ENCODE data around the gene PSMB3.
"Not testable (repeated sequence)": the region's sequence is repeated elsewhere in the genome, so short reads cannot be mapped to it uniquely, and the experiment has no call there.

PSMB3 gene

DNA sequence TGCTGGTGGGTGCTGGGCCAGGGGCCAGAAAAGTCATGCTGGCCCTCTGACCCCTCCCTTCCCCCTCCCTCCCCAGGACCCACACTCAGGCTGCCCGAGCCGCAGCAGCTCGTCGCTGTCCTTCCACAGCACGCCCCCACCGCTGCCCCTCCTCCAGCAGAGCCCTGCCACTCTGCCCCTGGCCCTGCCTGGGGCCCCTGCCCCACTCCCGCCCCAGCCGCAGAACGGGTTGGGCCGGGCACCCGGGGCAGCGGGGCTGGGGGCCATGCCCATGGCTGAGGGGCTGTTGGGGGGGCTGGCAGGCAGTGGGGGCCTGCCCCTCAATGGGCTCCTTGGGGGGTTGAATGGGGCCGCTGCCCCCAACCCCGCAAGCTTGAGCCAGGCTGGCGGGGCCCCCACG, 30.7 kb upstream of the PSMB3 start:
- H3K9ac ChIP-seq (ENCODE audit: low read length) = no peak overlapping the region
- H3K36me3 ChIP-seq (ENCODE audit: insufficient read depth, low read length) = peaks cover 68% of the 10 kb centered on the region

DNA sequence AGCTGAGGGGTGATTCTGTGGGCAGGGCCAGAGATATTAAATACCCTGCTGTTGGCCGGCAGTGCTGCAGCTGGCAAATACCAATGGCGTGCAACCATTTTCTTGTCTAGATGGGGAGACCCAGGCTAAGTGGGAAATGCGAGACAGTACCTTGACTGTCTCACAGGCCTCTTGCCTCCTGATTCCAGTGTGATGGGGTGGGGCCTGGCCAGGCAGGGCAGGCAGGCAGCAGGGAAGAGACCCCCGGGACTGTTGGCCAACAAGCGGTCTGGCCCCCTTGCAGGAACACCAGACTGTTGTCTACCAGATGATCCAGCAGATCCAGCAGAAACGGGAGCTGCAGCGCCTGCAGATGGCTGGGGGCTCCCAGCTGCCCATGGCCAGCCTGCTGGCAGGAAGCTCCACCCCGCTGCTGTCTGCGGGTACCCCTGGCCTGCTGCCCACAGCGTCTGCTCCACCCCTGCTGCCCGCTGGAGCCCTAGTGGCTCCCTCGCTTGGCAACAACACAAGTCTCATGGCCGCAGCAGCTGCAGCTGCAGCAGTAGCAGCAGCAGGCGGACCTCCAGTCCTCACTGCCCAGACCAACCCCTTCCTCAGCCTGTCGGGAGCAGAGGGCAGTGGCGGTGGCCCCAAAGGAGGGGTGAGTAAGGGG, 28.1 kb upstream of the PSMB3 start:
- Histone ChIP-seq H3K79me2 (ENCODE audit: insufficient read depth, low read length) (no peaks in the 10 kb centered on the region), H3K27ac (ENCODE audit: low read depth, low read length, poor library complexity, severe bottlenecking) (no peak overlapping the region), H3K9me3 (ENCODE audit: low read length) (no peaks in the 10 kb centered on the region), H3K4me1 (ENCODE audit: insufficient read depth, low read length, severe bottlenecking) (peaks cover 18% of the 10 kb centered on the region), H3K4me2 (ENCODE audit: low read length) (no peak overlapping the region), H3K4me3 (ENCODE audit: low read depth, low read length, poor library complexity, severe bottlenecking) (no peak overlapping the region), H3K36me3 (ENCODE audit: insufficient read depth, low read length) (peaks cover 44% of the 10 kb centered on the region), H3K9ac (ENCODE audit: low read length) (no peak overlapping the region), H3K9me2 (ENCODE audit: low read depth, low read length) (no peaks in the 10 kb centered on the region), H3K27me3 (ENCODE audit: insufficient read depth, low read length) (no peaks in the 10 kb centered on the region), H2AFZ (ENCODE audit: low read length) (no peak overlapping the region), H3F3A (ENCODE audit: insufficient read depth, low read length) (no peaks in the 10 kb centered on the region), H4K20me1 (ENCODE audit: insufficient read depth, low read length) (no peaks in the 10 kb centered on the region)
- TF ChIP-seq, protein P1, sequence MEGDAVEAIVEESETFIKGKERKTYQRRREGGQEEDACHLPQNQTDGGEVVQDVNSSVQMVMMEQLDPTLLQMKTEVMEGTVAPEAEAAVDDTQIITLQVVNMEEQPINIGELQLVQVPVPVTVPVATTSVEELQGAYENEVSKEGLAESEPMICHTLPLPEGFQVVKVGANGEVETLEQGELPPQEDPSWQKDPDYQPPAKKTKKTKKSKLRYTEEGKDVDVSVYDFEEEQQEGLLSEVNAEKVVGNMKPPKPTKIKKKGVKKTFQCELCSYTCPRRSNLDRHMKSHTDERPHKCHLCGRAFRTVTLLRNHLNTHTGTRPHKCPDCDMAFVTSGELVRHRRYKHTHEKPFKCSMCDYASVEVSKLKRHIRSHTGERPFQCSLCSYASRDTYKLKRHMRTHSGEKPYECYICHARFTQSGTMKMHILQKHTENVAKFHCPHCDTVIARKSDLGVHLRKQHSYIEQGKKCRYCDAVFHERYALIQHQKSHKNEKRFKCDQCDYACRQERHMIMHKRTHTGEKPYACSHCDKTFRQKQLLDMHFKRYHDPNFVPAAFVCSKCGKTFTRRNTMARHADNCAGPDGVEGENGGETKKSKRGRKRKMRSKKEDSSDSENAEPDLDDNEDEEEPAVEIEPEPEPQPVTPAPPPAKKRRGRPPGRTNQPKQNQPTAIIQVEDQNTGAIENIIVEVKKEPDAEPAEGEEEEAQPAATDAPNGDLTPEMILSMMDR (IDR thresholded peaks at IDR 0.05; ENCODE audit: low read length) = no peak
- no peak for TF ChIP-seq EZH2 (IDR thresholded peaks at IDR 0.05; ENCODE audit: borderline replicate concordance, low read length)

More for the DNA sequence above, 30.7 kb upstream of the PSMB3 start:
- H4K20me1 ChIP-seq (ENCODE audit: insufficient read depth, low read length) = no peaks in the 10 kb centered on the region
- no peaks in the 10 kb centered on the region for H3K79me2 ChIP-seq (ENCODE audit: insufficient read depth, low read length)
- H2AFZ ChIP-seq (ENCODE audit: low read length) = no peak overlapping the region
- peaks cover 7% of the 10 kb centered on the region for H3K4me1 ChIP-seq (ENCODE audit: insufficient read depth, low read length, severe bottlenecking)
- TF ChIP-seq, protein P1 (IDR thresholded peaks at IDR 0.05; ENCODE audit: low read length) = no peak
- no peak for TF ChIP-seq EZH2 (IDR thresholded peaks at IDR 0.05; ENCODE audit: borderline replicate concordance, low read length)
- no peak overlapping the region for H3K4me2 ChIP-seq (ENCODE audit: low read length)
- H3K9me2 ChIP-seq (ENCODE audit: low read depth, low read length) = no peaks in the 10 kb centered on the region
- no peaks in the 10 kb centered on the region for H3F3A ChIP-seq (ENCODE audit: insufficient read depth, low read length)
- H3K4me3 ChIP-seq (ENCODE audit: low read depth, low read length, poor library complexity, severe bottlenecking) = no peak overlapping the region
- H3K27ac ChIP-seq (ENCODE audit: low read depth, low read length, poor library complexity, severe bottlenecking) = no peak overlapping the region
- H3K27me3 ChIP-seq (ENCODE audit: insufficient read depth, low read length) = no peaks in the 10 kb centered on the region
- H3K9me3 ChIP-seq (ENCODE audit: low read length) = no peaks in the 10 kb centered on the region

DNA sequence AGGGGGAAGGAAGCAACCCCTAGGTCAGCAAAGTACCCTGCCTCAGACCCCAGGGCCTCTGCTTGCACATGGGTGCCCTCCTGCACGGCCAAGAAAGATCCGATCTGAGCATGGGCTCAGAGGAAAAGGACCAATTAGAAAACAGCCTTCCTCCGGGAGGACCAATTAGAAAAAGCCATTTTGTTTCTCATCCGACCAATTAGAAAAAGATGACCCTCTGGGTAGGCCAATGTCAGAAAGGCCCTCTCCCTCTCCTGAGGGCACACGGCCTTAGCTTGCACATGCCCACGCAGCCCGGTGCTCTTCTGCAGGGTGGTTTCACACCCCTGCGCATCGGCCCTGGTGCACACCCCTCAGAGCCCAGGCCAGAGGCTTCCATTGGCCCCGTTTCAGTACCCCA, 27.5 kb upstream of the PSMB3 start:
- H3F3A ChIP-seq (ENCODE audit: insufficient read depth, low read length) = no peaks in the 10 kb centered on the region
- no peak overlapping the region for H2AFZ ChIP-seq (ENCODE audit: low read length)
- H4K20me1 ChIP-seq (ENCODE audit: insufficient read depth, low read length) = no peaks in the 10 kb centered on the region
- no peak overlapping the region for H3K27ac ChIP-seq (ENCODE audit: low read depth, low read length, poor library complexity, severe bottlenecking)
- TF ChIP-seq EZH2 (IDR thresholded peaks at IDR 0.05; ENCODE audit: borderline replicate concordance, low read length) = no peak
- TF ChIP-seq, protein P1 (IDR thresholded peaks at IDR 0.05; ENCODE audit: low read length) = no peak
- H3K79me2 ChIP-seq (ENCODE audit: insufficient read depth, low read length) = no peaks in the 10 kb centered on the region
- no peak overlapping the region for H3K4me3 ChIP-seq (ENCODE audit: low read depth, low read length, poor library complexity, severe bottlenecking)
- no peak overlapping the region for H3K4me2 ChIP-seq (ENCODE audit: low read length)
- no peaks in the 10 kb centered on the region for H3K27me3 ChIP-seq (ENCODE audit: insufficient read depth, low read length)
- peaks cover 23% of the 10 kb centered on the region for H3K4me1 ChIP-seq (ENCODE audit: insufficient read depth, low read length, severe bottlenecking)
- no peak overlapping the region for H3K9ac ChIP-seq (ENCODE audit: low read length)
- no peaks in the 10 kb centered on the region for H3K9me2 ChIP-seq (ENCODE audit: low read depth, low read length)
- H3K9me3 ChIP-seq (ENCODE audit: low read length) = no peaks in the 10 kb centered on the region
- H3K36me3 ChIP-seq (ENCODE audit: insufficient read depth, low read length) = peaks cover 38% of the 10 kb centered on the region

DNA sequence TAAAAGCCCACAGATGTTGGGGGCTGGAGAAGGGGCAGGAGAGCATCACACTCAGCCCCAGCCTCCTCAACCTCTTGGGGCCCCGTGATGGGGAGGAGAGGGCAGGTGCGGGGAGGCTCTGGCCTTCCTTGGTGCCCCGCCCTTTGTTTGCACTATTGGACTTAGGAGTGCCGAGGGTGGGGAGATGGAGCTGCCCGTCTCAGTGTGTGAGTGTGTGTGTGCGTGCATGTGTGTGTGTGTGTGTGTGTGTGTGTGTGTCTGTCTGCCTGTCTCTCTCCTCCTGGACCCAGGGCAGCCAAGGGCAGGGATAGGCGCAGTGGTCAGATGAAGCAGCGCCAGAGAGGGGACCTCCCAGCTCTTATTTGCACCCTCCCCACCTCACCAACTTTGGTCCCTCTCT, 26.4 kb upstream of the PSMB3 start:
- not testable (repeated sequence) for H3K27ac ChIP-seq (ENCODE audit: low read depth, low read length, poor library complexity, severe bottlenecking); H3F3A ChIP-seq (ENCODE audit: insufficient read depth, low read length); H3K9ac ChIP-seq (ENCODE audit: low read length); H3K4me2 ChIP-seq (ENCODE audit: low read length); H3K79me2 ChIP-seq (ENCODE audit: insufficient read depth, low read length); H3K9me2 ChIP-seq (ENCODE audit: low read depth, low read length); H3K9me3 ChIP-seq (ENCODE audit: low read length); H3K27me3 ChIP-seq (ENCODE audit: insufficient read depth, low read length); H3K4me3 ChIP-seq (ENCODE audit: low read depth, low read length, poor library complexity, severe bottlenecking); H4K20me1 ChIP-seq (ENCODE audit: insufficient read depth, low read length); H2AFZ ChIP-seq (ENCODE audit: low read length)
- H3K4me1 ChIP-seq (ENCODE audit: insufficient read depth, low read length, severe bottlenecking) = peaks cover 28% of the 10 kb centered on the region
- H3K36me3 ChIP-seq (ENCODE audit: insufficient read depth, low read length) = peaks cover 30% of the 10 kb centered on the region

Measured in OCI-LY1 (cell line).